K562 (cell line): ENCODE results near the gene ABCA13. TPM values are rescaled to one million over a fixed set of nuclear protein-coding genes. Genes with fewer than 3 reads are reported as not detected.

Experiments used
- ATAC-seq: fragments of 200-7000 bp; cut with Tn5 transposase; 3 replicates; pipeline ENCODE4 v1.9.1; 2020; ENCODE audit warnings: moderate library complexity
- BruUV-seq: library from RNA; stranded (reverse); fragments of 400-500 nt; replicated peaks from 2 replicates; lab custom pipeline; 2021; lab: Mats Ljungman, UMichigan
- CTCF ChIA-PET: fragments of 300-600 bp; formaldehyde crosslinking; extraction: SDS; loops from one replicate; lab custom pipeline; 2021; ENCODE audit warnings: low intra/inter-chr PET ratio; lab: Yijun Ruan, JAX
- POLR2A ChIA-PET: fragments of 300-600, 350-650 bp; sonication (Branson Sonifier 250); formaldehyde crosslinking; extraction: SDS; loops from one replicate; lab custom pipeline; 2021; ENCODE audit warnings: antibody characterized with exemption, inconsistent platforms; lab: Yijun Ruan, JAX
- DNase-seq, 4 experiments: peaks; one replicate each; pipeline versions ENCODE4 v3.0.0 to v3.0.0-alpha.2; 2011 to 2018; ENCODE audit warnings: low spot score in 3 of 4, mixed read lengths in 3 of 4; ENCODE audit errors: extremely low read depth in 1 of 4
- FAIRE-seq: peaks from 2 replicates; lab custom pipeline; 2011; peaks lifted over from hg19 to GRCh38; lab: Jason Lieb, UNC
- H2AFZ ChIP-seq: 2 replicates; pipeline ENCODE4 v1.6.0; 2011; ENCODE audit warnings: low read depth, low read length, control low read depth, inconsistent platforms
- H3K27ac ChIP-seq: fragments of 200-600 bp; 3 replicates; pipeline ENCODE4 v1.8.0; 2011; ENCODE audit warnings: low read depth, mild to moderate bottlenecking, control low read depth, inconsistent platforms, low read length, moderate library complexity, mixed read lengths; ENCODE audit errors: extremely low read depth
- H3K27me3 ChIP-seq, 2 experiments: fragments of 300-600 bp in 1 of 2; 2 replicates in 1 of 2; 3 replicates in 1 of 2; pipeline versions ENCODE4 v1.6.0 to v1.8.0; 2011; ENCODE audit warnings: inconsistent platforms in 2 of 2, low read length in 2 of 2, mild to moderate bottlenecking in 1 of 2, mixed read lengths in 1 of 2, moderate library complexity in 1 of 2; ENCODE audit not compliant: control insufficient read depth in 2 of 2, insufficient read depth in 2 of 2
- H3K36me3 ChIP-seq: fragments of 300-600 bp; 3 replicates; pipeline ENCODE4 v1.8.0; 2011; ENCODE audit warnings: mild to moderate bottlenecking, low read length, inconsistent platforms; ENCODE audit not compliant: control insufficient read depth, insufficient read depth
- H3K4me1 ChIP-seq, 2 experiments: fragments of 200-600 bp in 1 of 2; replicated peaks in 1 of 2; 2 replicates in 1 of 2; 3 replicates in 1 of 2; pipeline versions ENCODE4 v1.5.1 to v1.8.0; 2011; ENCODE audit warnings: inconsistent platforms in 2 of 2, low read length in 2 of 2, mild to moderate bottlenecking in 1 of 2, mixed read lengths in 1 of 2, moderate library complexity in 1 of 2; ENCODE audit not compliant: control insufficient read depth in 2 of 2, insufficient read depth in 2 of 2
- H3K4me2 ChIP-seq: 2 replicates; pipeline ENCODE4 v1.6.1; 2011; ENCODE audit warnings: low read length, control low read depth, inconsistent platforms, mixed read lengths; ENCODE audit not compliant: insufficient read depth
- H3K4me3 ChIP-seq: fragments of 200-600 bp; sonication (generic), shearing (Covaris generic); 2 replicates; pipeline ENCODE4 v1.5.1; 2016; ENCODE audit warnings: control low read depth, inconsistent platforms
- H3K79me2 ChIP-seq: fragments of 200-600 bp; 3 replicates; pipeline ENCODE4 v1.8.0; 2011; ENCODE audit warnings: low read length, inconsistent platforms; ENCODE audit not compliant: control insufficient read depth, insufficient read depth
- H3K9ac ChIP-seq, 2 experiments: 2 replicates each; pipeline versions ENCODE4 v1.6.0 to v1.6.1; 2011; ENCODE audit warnings: low read depth in 2 of 2, low read length in 2 of 2, control low read depth in 1 of 2, inconsistent platforms in 1 of 2, mild to moderate bottlenecking in 1 of 2, mixed read lengths in 1 of 2; ENCODE audit not compliant: insufficient read depth in 1 of 2
- H3K9me1 ChIP-seq: one replicate; pipeline ENCODE4 v1.6.0; 2011; ENCODE audit warnings: inconsistent platforms, mild to moderate bottlenecking, low read length, moderate library complexity; ENCODE audit not compliant: control insufficient read depth, insufficient read depth
- H3K9me3 ChIP-seq: replicated peaks from 2 replicates; pipeline ENCODE4 v1.5.1; 2011; ENCODE audit warnings: low read depth, low read length, inconsistent platforms; ENCODE audit not compliant: control insufficient read depth, insufficient read depth
- H4K20me1 ChIP-seq: replicated peaks from 2 replicates; pipeline ENCODE4 v1.6.1; 2011; ENCODE audit warnings: low read length, inconsistent platforms, mixed read lengths; ENCODE audit not compliant: control insufficient read depth, insufficient read depth
- BCL6 ChIP-seq: fragments of 250-450 bp; sonication (Bioruptor Pico); IDR thresholded peaks from 2 replicates; pipeline ENCODE4 v1.4.0; 2020
- COPS2 ChIP-seq: fragments of 450-650 bp; conservative IDR thresholded peaks from 2 replicates; pipeline ENCODE4 v1.6.1; 2016; ENCODE audit warnings: mild to moderate bottlenecking, moderate library complexity
- CREBBP ChIP-seq: IDR thresholded peaks from one replicate; pipeline ENCODE4 v1.6.1; 2012; ENCODE audit warnings: low read depth, mild to moderate bottlenecking, control low read depth, inconsistent platforms, low read length
- HMGXB4 ChIP-seq: sonication (generic); formaldehyde crosslinking; IDR thresholded peaks from 2 replicates; pipeline ENCODE4 v1.8.1; 2023; ENCODE audit warnings: mild to moderate bottlenecking, missing genetic modification reagents
- ID3 ChIP-seq, 2 experiments: fragments of 250-450 bp in 1 of 2; fragments of 450-650 bp in 1 of 2; sonication (Bioruptor Pico) in 1 of 2; IDR thresholded peaks; 2 replicates each; pipeline versions ENCODE4 v1.6.1 to v1.8.0; 2016 to 2021; ENCODE audit warnings: mild to moderate bottlenecking in 2 of 2, moderate library complexity in 2 of 2, missing compliant biosample characterization in 1 of 2, missing genetic modification characterization in 1 of 2
- IRF9 ChIP-seq: fragments of 450-650 bp; IDR thresholded peaks from 2 replicates; pipeline ENCODE4 v1.6.1; 2016; ENCODE audit warnings: missing biosample characterization, missing genetic modification characterization
- PRDM10 ChIP-seq: fragments of 450-650 bp; IDR thresholded peaks from 2 replicates; pipeline ENCODE4 v1.6.1; 2018; ENCODE audit not compliant: partially characterized antibody
- SIN3A ChIP-seq, 2 experiments: fragments of 150-350 bp in 1 of 2; IDR thresholded peaks; 2 replicates each; pipeline ENCODE4 v1.6.1; 2011 to 2016; ENCODE audit warnings: borderline replicate concordance in 2 of 2, low read depth in 2 of 2, low read length in 2 of 2, mild to moderate bottlenecking in 2 of 2, moderate library complexity in 2 of 2; ENCODE audit not compliant: control insufficient read depth in 1 of 2
- SMAD1 ChIP-seq: fragments of 150-350 bp; IDR thresholded peaks from 2 replicates; pipeline ENCODE4 v1.6.1; 2014; ENCODE audit warnings: low read length, low read depth; ENCODE audit not compliant: partially characterized antibody
- WGBS: fragments of 100-300 bp; shearing (Covaris generic); methylation state at CpG from one replicate; pipeline ENCODE4 v1.1.6; 2016; ENCODE audit warnings: low coverage, mixed read lengths; ENCODE audit not compliant: insufficient coverage; ENCODE audit errors: missing lambda C conversion rate; 5-methylcytosine and 5-hydroxymethylcytosine counted together
- in situ Hi-C: fragments of 300-500 bp; cut with MboI; formaldehyde crosslinking; loops from 4 replicates; pipeline ENCODE4 v1.15.0; 2018; ENCODE audit warnings: inconsistent platforms, mixed read lengths
- intact Hi-C: fragments of 100-400 bp; cut with micrococcal nuclease; formaldehyde crosslinking; loops from 2 replicates; pipeline ENCODE4 v1.14.2; 2022
- polyA plus RNA-seq, 8 experiments: library from polyadenylated mRNA; depleted of rRNA in 4 of 8; stranded (reverse) in 5 of 8; unstranded in 3 of 8; fragments of >200 nt; fragmentation: Nextera tagmentation in 2 of 8; fragmentation: Illumina TruSeq in 1 of 8; extraction: Ambion mirVana in 2 of 8; extraction: Trizol in 1 of 8; gene quantifications; 2 replicates each; pipeline versions ENCODE4 v1.2.1 to v1.2.3, GENCODE V29; 2011 to 2014; ENCODE audit warnings: inconsistent platforms in 1 of 8, missing spikeins in 1 of 8
- total RNA-seq, 7 experiments: library from RNA; depleted of rRNA in 6 of 7; stranded (reverse); fragments of >200 nt in 6 of 7; fragmentation: Illumina TruSeq in 2 of 7; extraction: Trizol in 2 of 7; gene quantifications; 2 replicates each; pipeline versions ENCODE4 v1.2.1 to v1.2.3, GENCODE V29; 2011 to 2021; ENCODE audit warnings: low replicate concordance in 1 of 7
- TF ChIP-seq, protein P1 (sequence below): sonication (generic); formaldehyde crosslinking; IDR thresholded peaks from 2 replicates; pipeline ENCODE4 v1.8.0; 2022; ENCODE audit warnings: missing genetic modification reagents, mild to moderate bottlenecking, borderline replicate concordance

The ABCA13 gene
- total and polyA plus RNA-seq, 9 of the 15 experiments (the other 6 are each of a cell fraction or from before 2014, with no cell fraction given): 0.14 to 1.5 (median 0.38) TPM

GRCh38 chr7:48518092-48518491 is 346.8 kb downstream of the ABCA13 start:
- Histone ChIP-seq H3K9me1 (no peaks in the 10 kb centered on the region), H3K9ac (no peak overlapping the region), H3K79me2 (no peaks in the 10 kb centered on the region), H3K9me3 (no peaks in the 10 kb centered on the region), H3K4me3 (no peak overlapping the region), H3K27ac (no peak overlapping the region), H3K36me3 (no peaks in the 10 kb centered on the region), H3K27me3 (no peaks in the 10 kb centered on the region), H3K4me2 (no peak overlapping the region), H2AFZ (no peak overlapping the region), H3K4me1 (no peaks in the 10 kb centered on the region), H4K20me1 (no peaks in the 10 kb centered on the region)
- CTCF ChIA-PET: no interaction called here
- ATAC-seq: no peak
- no peak for FAIRE-seq
- intact Hi-C loops (no loop called here), in situ Hi-C loops (no loop called here)
- 0% methylated on average over 2 of the region's 2 CpGs for whole genome bisulfite sequencing
- no TSS peak for BruUV-seq
- no peak for DNase-seq
- POLR2A ChIA-PET: interaction anchor here (0.6 kb wide), 1 partner anchor 22 kb away, joined by 3 read pairs; no protein-coding TSS in a partner anchor
- TF ChIP-seq IRF9 (tag) (no peak), ID3 (CRISPR knock-in tag; IDR thresholded peaks at IDR 0.05) (no peak), ID3 (tag; IDR thresholded peaks at IDR 0.05) (no peak), CREBBP (no peak), BCL6 (CRISPR knock-in tag) (no peak), COPS2 (no peak), SIN3A (IDR thresholded peaks at IDR 0.05; ENCODE audit: borderline replicate concordance in 2 of 2, control insufficient read depth in 1 of 2, low read depth in 2 of 2, low read length in 2 of 2) (no peak), SMAD1 (no peak), HMGXB4 (CRISPR knock-in tag) (no peak), PRDM10 (no peak)
- TF ChIP-seq, protein P1, sequence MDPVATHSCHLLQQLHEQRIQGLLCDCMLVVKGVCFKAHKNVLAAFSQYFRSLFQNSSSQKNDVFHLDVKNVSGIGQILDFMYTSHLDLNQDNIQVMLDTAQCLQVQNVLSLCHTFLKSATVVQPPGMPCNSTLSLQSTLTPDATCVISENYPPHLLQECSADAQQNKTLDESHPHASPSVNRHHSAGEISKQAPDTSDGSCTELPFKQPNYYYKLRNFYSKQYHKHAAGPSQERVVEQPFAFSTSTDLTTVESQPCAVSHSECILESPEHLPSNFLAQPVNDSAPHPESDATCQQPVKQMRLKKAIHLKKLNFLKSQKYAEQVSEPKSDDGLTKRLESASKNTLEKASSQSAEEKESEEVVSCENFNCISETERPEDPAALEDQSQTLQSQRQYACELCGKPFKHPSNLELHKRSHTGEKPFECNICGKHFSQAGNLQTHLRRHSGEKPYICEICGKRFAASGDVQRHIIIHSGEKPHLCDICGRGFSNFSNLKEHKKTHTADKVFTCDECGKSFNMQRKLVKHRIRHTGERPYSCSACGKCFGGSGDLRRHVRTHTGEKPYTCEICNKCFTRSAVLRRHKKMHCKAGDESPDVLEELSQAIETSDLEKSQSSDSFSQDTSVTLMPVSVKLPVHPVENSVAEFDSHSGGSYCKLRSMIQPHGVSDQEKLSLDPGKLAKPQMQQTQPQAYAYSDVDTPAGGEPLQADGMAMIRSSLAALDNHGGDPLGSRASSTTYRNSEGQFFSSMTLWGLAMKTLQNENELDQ (CRISPR knock-in tag): no peak
